SK-N-SH (cell line): ENCODE results near the gene NTPCR.

Experiments
- EZH2phosphoT487 ChIP-seq: fragments of 200-600 bp; sonication (generic); IDR thresholded peaks from 2 replicates; pipeline ENCODE4 v1.6.1; 2017; ENCODE audit warnings: low read depth, mixed run types, mild to moderate bottlenecking, antibody characterized with exemption, moderate library complexity, borderline replicate concordance
- JUND ChIP-seq: IDR thresholded peaks from 2 replicates; pipeline ENCODE4 v1.4.0; 2012
- POLR2AphosphoS5 ChIP-seq: IDR thresholded peaks from 2 replicates; pipeline ENCODE4 v1.6.1; 2012; ENCODE audit warnings: low read depth, low read length
- RAD21 ChIP-seq: IDR thresholded peaks from 2 replicates; pipeline ENCODE4 v1.6.1; 2012; ENCODE audit warnings: mild to moderate bottlenecking, low read length
- RFX5 ChIP-seq: IDR thresholded peaks from 2 replicates; pipeline ENCODE4 v1.6.1; 2012; ENCODE audit warnings: mild to moderate bottlenecking, improper control_type of control experiment, low read length
- TAF1 ChIP-seq: IDR thresholded peaks from 2 replicates; pipeline ENCODE4 v1.6.1; 2012; ENCODE audit warnings: low read depth, mild to moderate bottlenecking, low read length, moderate library complexity, borderline replicate concordance
- TF ChIP-seq, protein P1 (sequence below): IDR thresholded peaks from 2 replicates; pipeline ENCODE4 v1.4.0; 2012; ENCODE audit warnings: low read depth, borderline replicate concordance
- TF ChIP-seq, protein P2 (sequence below): fragments of 200-600 bp; sonication (generic); IDR thresholded peaks from 2 replicates; pipeline ENCODE4 v1.6.1; 2017; ENCODE audit warnings: antibody characterized with exemption, mild to moderate bottlenecking, moderate library complexity
- TF ChIP-seq, protein P3 (sequence below): IDR thresholded peaks from 2 replicates; pipeline ENCODE4; 2012
- TF ChIP-seq, protein P4 (sequence below): IDR thresholded peaks from 2 replicates; pipeline ENCODE4 v1.6.1; 2012; ENCODE audit warnings: mild to moderate bottlenecking, low read depth, low read length, moderate library complexity

DNA sequence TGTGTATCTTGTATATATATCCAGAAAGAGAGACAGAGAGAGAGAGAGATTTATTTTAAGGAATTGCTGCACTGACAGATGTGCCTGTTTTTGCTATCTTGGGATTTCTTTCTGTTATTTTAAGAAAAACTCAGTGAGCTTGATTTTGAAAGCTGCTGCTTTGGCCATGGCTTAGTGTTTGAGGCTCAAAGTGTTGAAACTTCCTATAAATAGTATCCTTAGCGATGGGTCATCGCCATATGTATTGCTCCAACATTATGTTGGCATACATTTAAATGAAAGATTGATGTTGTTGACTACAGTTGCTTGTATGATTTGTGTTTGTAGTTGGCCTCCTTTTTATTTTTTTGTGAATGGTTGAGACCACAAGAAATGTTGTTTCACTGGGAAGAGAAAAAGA lies 29.0 kb upstream of the NTPCR start:
- no peak for TF ChIP-seq EZH2phosphoT487
- TF ChIP-seq, protein P1, sequence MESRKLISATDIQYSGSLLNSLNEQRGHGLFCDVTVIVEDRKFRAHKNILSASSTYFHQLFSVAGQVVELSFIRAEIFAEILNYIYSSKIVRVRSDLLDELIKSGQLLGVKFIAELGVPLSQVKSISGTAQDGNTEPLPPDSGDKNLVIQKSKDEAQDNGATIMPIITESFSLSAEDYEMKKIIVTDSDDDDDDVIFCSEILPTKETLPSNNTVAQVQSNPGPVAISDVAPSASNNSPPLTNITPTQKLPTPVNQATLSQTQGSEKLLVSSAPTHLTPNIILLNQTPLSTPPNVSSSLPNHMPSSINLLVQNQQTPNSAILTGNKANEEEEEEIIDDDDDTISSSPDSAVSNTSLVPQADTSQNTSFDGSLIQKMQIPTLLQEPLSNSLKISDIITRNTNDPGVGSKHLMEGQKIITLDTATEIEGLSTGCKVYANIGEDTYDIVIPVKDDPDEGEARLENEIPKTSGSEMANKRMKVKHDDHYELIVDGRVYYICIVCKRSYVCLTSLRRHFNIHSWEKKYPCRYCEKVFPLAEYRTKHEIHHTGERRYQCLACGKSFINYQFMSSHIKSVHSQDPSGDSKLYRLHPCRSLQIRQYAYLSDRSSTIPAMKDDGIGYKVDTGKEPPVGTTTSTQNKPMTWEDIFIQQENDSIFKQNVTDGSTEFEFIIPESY, result no peak
- TF ChIP-seq, protein P2, sequence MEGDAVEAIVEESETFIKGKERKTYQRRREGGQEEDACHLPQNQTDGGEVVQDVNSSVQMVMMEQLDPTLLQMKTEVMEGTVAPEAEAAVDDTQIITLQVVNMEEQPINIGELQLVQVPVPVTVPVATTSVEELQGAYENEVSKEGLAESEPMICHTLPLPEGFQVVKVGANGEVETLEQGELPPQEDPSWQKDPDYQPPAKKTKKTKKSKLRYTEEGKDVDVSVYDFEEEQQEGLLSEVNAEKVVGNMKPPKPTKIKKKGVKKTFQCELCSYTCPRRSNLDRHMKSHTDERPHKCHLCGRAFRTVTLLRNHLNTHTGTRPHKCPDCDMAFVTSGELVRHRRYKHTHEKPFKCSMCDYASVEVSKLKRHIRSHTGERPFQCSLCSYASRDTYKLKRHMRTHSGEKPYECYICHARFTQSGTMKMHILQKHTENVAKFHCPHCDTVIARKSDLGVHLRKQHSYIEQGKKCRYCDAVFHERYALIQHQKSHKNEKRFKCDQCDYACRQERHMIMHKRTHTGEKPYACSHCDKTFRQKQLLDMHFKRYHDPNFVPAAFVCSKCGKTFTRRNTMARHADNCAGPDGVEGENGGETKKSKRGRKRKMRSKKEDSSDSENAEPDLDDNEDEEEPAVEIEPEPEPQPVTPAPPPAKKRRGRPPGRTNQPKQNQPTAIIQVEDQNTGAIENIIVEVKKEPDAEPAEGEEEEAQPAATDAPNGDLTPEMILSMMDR, result no peak
- TF ChIP-seq POLR2AphosphoS5, result no peak
- no peak for TF ChIP-seq TAF1
- TF ChIP-seq, protein P3, sequence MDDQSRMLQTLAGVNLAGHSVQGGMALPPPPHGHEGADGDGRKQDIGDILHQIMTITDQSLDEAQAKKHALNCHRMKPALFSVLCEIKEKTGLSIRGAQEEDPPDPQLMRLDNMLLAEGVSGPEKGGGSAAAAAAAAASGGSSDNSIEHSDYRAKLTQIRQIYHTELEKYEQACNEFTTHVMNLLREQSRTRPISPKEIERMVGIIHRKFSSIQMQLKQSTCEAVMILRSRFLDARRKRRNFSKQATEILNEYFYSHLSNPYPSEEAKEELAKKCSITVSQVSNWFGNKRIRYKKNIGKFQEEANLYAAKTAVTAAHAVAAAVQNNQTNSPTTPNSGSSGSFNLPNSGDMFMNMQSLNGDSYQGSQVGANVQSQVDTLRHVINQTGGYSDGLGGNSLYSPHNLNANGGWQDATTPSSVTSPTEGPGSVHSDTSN, result no peak
- TF ChIP-seq RFX5, result no peak
- no peak for TF ChIP-seq RAD21
- TF ChIP-seq, protein P4, sequence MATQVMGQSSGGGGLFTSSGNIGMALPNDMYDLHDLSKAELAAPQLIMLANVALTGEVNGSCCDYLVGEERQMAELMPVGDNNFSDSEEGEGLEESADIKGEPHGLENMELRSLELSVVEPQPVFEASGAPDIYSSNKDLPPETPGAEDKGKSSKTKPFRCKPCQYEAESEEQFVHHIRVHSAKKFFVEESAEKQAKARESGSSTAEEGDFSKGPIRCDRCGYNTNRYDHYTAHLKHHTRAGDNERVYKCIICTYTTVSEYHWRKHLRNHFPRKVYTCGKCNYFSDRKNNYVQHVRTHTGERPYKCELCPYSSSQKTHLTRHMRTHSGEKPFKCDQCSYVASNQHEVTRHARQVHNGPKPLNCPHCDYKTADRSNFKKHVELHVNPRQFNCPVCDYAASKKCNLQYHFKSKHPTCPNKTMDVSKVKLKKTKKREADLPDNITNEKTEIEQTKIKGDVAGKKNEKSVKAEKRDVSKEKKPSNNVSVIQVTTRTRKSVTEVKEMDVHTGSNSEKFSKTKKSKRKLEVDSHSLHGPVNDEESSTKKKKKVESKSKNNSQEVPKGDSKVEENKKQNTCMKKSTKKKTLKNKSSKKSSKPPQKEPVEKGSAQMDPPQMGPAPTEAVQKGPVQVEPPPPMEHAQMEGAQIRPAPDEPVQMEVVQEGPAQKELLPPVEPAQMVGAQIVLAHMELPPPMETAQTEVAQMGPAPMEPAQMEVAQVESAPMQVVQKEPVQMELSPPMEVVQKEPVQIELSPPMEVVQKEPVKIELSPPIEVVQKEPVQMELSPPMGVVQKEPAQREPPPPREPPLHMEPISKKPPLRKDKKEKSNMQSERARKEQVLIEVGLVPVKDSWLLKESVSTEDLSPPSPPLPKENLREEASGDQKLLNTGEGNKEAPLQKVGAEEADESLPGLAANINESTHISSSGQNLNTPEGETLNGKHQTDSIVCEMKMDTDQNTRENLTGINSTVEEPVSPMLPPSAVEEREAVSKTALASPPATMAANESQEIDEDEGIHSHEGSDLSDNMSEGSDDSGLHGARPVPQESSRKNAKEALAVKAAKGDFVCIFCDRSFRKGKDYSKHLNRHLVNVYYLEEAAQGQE, result no peak
- no peak for TF ChIP-seq JUND
